ENCODE measurements around the gene UCP3. TPM values are rescaled to one million over a fixed set of nuclear protein-coding genes. Genes with fewer than 3 reads are reported as not detected.

The UCP3 gene
- total and polyA plus RNA-seq, 10 of the 15 experiments (the other 5 are each of a cell fraction or from before 2014, with no cell fraction given) = 0.02 to 1.9 (median 0.94) TPM

GRCh38 chr11:73962101-73962705 lies 46.7 kb downstream of the UCP3 start (continued):
- TF ChIP-seq, protein P1, sequence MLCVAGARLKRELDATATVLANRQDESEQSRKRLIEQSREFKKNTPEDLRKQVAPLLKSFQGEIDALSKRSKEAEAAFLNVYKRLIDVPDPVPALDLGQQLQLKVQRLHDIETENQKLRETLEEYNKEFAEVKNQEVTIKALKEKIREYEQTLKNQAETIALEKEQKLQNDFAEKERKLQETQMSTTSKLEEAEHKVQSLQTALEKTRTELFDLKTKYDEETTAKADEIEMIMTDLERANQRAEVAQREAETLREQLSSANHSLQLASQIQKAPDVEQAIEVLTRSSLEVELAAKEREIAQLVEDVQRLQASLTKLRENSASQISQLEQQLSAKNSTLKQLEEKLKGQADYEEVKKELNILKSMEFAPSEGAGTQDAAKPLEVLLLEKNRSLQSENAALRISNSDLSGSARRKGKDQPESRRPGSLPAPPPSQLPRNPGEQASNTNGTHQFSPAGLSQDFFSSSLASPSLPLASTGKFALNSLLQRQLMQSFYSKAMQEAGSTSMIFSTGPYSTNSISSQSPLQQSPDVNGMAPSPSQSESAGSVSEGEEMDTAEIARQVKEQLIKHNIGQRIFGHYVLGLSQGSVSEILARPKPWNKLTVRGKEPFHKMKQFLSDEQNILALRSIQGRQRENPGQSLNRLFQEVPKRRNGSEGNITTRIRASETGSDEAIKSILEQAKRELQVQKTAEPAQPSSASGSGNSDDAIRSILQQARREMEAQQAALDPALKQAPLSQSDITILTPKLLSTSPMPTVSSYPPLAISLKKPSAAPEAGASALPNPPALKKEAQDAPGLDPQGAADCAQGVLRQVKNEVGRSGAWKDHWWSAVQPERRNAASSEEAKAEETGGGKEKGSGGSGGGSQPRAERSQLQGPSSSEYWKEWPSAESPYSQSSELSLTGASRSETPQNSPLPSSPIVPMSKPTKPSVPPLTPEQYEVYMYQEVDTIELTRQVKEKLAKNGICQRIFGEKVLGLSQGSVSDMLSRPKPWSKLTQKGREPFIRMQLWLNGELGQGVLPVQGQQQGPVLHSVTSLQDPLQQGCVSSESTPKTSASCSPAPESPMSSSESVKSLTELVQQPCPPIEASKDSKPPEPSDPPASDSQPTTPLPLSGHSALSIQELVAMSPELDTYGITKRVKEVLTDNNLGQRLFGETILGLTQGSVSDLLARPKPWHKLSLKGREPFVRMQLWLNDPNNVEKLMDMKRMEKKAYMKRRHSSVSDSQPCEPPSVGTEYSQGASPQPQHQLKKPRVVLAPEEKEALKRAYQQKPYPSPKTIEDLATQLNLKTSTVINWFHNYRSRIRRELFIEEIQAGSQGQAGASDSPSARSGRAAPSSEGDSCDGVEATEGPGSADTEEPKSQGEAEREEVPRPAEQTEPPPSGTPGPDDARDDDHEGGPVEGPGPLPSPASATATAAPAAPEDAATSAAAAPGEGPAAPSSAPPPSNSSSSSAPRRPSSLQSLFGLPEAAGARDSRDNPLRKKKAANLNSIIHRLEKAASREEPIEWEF (IDR thresholded peaks at IDR 0.05; ENCODE audit: insufficient replicate concordance, low read depth, low read length) = no peak
- no peak for TF ChIP-seq BCL11A (IDR thresholded peaks at IDR 0.05; ENCODE audit: low read depth, low read length)
- no peak for TF ChIP-seq SRF (IDR thresholded peaks at IDR 0.05; ENCODE audit: low read depth in 2 of 2, low read length in 2 of 2)
- TF ChIP-seq MLLT1 (IDR thresholded peaks at IDR 0.05) = no peak
- TF ChIP-seq PBX3 (IDR thresholded peaks at IDR 0.05; ENCODE audit: insufficient replicate concordance, low read depth, low read length) = no peak
- TF ChIP-seq, protein P2, sequence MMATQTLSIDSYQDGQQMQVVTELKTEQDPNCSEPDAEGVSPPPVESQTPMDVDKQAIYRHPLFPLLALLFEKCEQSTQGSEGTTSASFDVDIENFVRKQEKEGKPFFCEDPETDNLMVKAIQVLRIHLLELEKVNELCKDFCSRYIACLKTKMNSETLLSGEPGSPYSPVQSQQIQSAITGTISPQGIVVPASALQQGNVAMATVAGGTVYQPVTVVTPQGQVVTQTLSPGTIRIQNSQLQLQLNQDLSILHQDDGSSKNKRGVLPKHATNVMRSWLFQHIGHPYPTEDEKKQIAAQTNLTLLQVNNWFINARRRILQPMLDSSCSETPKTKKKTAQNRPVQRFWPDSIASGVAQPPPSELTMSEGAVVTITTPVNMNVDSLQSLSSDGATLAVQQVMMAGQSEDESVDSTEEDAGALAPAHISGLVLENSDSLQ (IDR thresholded peaks at IDR 0.05) = no peak
- no peak for TF ChIP-seq POLR2A (IDR thresholded peaks at IDR 0.05; ENCODE audit: low read depth, low read length)

Data from GM12878 (cell line).